GM12892 (cell line): Measurements from ENCODE around the gene GALNT16.

Experiments used
- POLR2A ChIP-seq: IDR thresholded peaks from 2 replicates; pipeline ENCODE4 v1.6.1; 2011; ENCODE audit warnings: low read depth, low read length, control low read depth
- POLR2AphosphoS5 ChIP-seq: IDR thresholded peaks from 2 replicates; pipeline ENCODE4 v1.6.1; 2011; ENCODE audit warnings: low read depth, low read length, control low read depth
- TAF1 ChIP-seq: IDR thresholded peaks from 2 replicates; pipeline ENCODE4 v1.6.1; 2011; ENCODE audit warnings: low read depth, mild to moderate bottlenecking, control low read depth, low read length, borderline replicate concordance

- TF ChIP-seq POLR2A: no peak
- no peak for TF ChIP-seq POLR2AphosphoS5
- no peak for TF ChIP-seq TAF1
These were observed 68.4 kb downstream of the GALNT16 start for GRCh38 chr14:69328317-69328716.
